ENCODE data around the gene ATP2B2. TPM values are rescaled to one million over a fixed set of nuclear protein-coding genes. Genes with fewer than 3 reads are reported as not detected.

Gene ATP2B2
- total RNA-seq, 1 experiment from 2014 or later: not detected

- ChIA-PET CTCF (interaction anchor here (0.8 kb wide), 1 partner anchor 51 kb away, joined by 5 read pairs; no protein-coding TSS in a partner anchor), POLR2A (no interaction called here)
- intact Hi-C loops (cut with micrococcal nuclease): no loop called here
- no TSS peak for BruUV-seq (replicated peaks)
- no peak for DNase-seq (ENCODE audit: unreplicated experiment)
- Mint-ChIP-seq H3K27me3 (ENCODE audit: insufficient read depth, unreplicated experiment) (peaks cover 23% of the 10 kb centered on the region), H3K27ac (ENCODE audit: low read depth, unreplicated experiment) (no peak overlapping the region), H3K4me3 (ENCODE audit: unreplicated experiment) (no peak overlapping the region), H3K9me3 (ENCODE audit: unreplicated experiment) (no peaks in the 10 kb centered on the region), H3K4me1 (ENCODE audit: insufficient read depth, unreplicated experiment) (no peaks in the 10 kb centered on the region), H3K36me3 (ENCODE audit: insufficient read depth, unreplicated experiment) (no peaks in the 10 kb centered on the region)
- TF ChIP-seq CTCF (IDR thresholded peaks at IDR 0.05; ENCODE audit: unreplicated experiment): no peak
Observed at GRCh38 chr3:10389339-10389738, 116.0 kb downstream of the ATP2B2 start.

DNA sequence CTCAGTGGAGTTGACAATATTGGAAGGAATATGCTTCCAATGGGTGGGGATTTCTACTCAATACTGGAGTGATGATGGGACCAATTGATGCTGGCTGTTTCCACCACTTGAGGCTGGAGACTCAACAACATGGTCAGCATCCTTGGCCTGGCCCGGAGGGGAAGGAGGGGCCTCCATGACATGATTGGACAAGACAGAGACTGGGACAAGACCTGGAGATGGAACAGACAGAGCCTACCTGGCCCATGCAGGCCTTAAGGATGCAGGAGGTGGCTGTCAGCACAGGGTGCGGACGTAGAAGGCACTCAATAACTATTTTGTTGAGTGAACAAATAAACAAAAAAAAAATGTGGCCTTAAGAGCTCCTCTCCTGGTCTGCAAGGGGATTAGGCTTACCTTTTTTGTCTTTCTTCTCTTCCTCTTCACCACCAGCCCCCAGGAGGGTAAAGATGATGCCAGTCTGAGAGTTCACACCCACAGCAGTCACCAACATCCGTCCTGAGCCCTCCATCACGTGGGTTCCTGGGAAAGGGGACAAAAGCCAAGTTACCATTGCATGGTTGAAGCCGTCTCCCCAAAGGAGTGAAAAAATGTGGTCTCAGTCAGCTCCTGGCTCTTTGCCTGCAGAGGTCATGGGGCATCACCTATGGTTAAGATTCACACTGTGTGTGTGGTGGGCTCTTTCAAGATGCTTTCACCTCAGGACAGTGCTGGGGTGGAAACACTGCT is 117.3 kb downstream of the ATP2B2 start:
- Mint-ChIP-seq H3K4me1 (ENCODE audit: insufficient read depth, unreplicated experiment) (no peaks in the 10 kb centered on the region), H3K9me3 (ENCODE audit: unreplicated experiment) (no peaks in the 10 kb centered on the region), H3K36me3 (ENCODE audit: insufficient read depth, unreplicated experiment) (no peaks in the 10 kb centered on the region), H3K4me3 (ENCODE audit: unreplicated experiment) (no peak overlapping the region), H3K27me3 (ENCODE audit: insufficient read depth, unreplicated experiment) (peaks cover 35% of the 10 kb centered on the region), H3K27ac (ENCODE audit: low read depth, unreplicated experiment) (no peak overlapping the region)
- no peak for DNase-seq (ENCODE audit: unreplicated experiment)
- no peak for TF ChIP-seq CTCF (IDR thresholded peaks at IDR 0.05; ENCODE audit: unreplicated experiment)
- CTCF ChIA-PET: no interaction called here
- intact Hi-C loops (cut with micrococcal nuclease): no loop called here
- BruUV-seq (replicated peaks): no TSS peak
- POLR2A ChIA-PET: interaction anchor here (1.0 kb wide), 1 partner anchor 14 kb away, joined by 3 read pairs; no protein-coding TSS in a partner anchor

GRCh38 chr3:10386121-10386520 is 119.3 kb downstream of the ATP2B2 start:
- intact Hi-C loops (cut with micrococcal nuclease): no loop called here
- CTCF ChIA-PET: interaction anchor here (0.6 kb wide), 1 partner anchor 1393 kb away, joined by 3 read pairs; no protein-coding TSS in a partner anchor
- Mint-ChIP-seq H3K27ac (ENCODE audit: low read depth, unreplicated experiment) (no peak overlapping the region), H3K4me1 (ENCODE audit: insufficient read depth, unreplicated experiment) (no peaks in the 10 kb centered on the region), H3K36me3 (ENCODE audit: insufficient read depth, unreplicated experiment) (no peaks in the 10 kb centered on the region), H3K9me3 (ENCODE audit: unreplicated experiment) (no peaks in the 10 kb centered on the region), H3K27me3 (ENCODE audit: insufficient read depth, unreplicated experiment) (peaks cover 35% of the 10 kb centered on the region), H3K4me3 (ENCODE audit: unreplicated experiment) (no peak overlapping the region)
- no peak for TF ChIP-seq CTCF (IDR thresholded peaks at IDR 0.05; ENCODE audit: unreplicated experiment)
- BruUV-seq (replicated peaks): no TSS peak
- POLR2A ChIA-PET: no interaction called here
- no peak for DNase-seq (ENCODE audit: unreplicated experiment)

DNA sequence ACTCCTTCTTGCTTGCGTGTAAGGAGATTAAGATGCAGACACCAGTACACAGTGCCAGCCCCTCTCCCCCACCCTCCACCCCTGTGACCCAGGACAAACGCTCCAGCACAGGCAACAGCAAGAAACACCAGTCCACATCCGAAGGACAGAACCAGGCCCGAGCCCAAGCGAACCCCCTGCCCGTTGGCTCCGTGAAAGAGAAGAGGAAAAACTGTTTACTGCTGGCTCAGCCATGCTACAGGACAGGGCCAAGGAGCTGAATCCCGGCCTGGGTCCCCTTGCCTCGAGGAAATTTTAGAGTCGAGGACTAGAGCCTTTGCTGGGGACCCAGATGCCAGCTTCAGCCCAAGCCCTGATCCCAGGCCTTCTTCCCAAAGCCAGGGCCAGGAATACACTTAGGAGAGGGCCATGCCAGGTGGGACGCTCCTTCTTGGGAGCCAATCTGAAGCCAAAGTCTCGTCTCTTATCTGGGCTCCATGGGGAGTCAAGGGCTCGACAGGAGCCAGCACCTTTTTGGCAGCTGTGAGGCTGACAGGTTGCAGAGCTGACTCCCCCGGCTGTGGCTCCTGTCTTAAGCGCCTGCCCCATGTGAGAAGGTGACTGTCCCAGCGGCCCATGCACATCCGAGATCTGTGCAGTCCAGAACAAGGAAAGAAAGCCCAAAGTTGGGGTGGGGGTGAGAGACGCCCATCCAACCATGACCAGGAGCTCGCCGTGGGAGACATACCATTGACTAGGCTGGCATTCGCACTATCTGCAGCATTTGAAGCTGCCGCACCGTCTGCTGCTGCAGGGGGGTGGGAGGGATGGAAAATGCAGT is 120.6 kb downstream of the ATP2B2 start:
- Mint-ChIP-seq H3K27me3 (ENCODE audit: insufficient read depth, unreplicated experiment) (peaks cover 35% of the 10 kb centered on the region), H3K9me3 (ENCODE audit: unreplicated experiment) (no peaks in the 10 kb centered on the region), H3K36me3 (ENCODE audit: insufficient read depth, unreplicated experiment) (no peaks in the 10 kb centered on the region), H3K27ac (ENCODE audit: low read depth, unreplicated experiment) (no peak overlapping the region), H3K4me1 (ENCODE audit: insufficient read depth, unreplicated experiment) (no peaks in the 10 kb centered on the region), H3K4me3 (ENCODE audit: unreplicated experiment) (no peak overlapping the region)
- TF ChIP-seq CTCF (IDR thresholded peaks at IDR 0.05; ENCODE audit: unreplicated experiment): no peak
- ChIA-PET CTCF (interaction anchor here (0.7 kb wide), 1 partner anchor 355 kb away, joined by 3 read pairs; no protein-coding TSS in a partner anchor), POLR2A (interaction anchor here (0.6 kb wide), 1 partner anchor 9 kb away, joined by 4 read pairs; no protein-coding TSS in a partner anchor)
- DNase-seq (ENCODE audit: unreplicated experiment): no peak
- BruUV-seq (replicated peaks): no TSS peak
- intact Hi-C loops (cut with micrococcal nuclease): no loop called here
